ENCODE measurements around the gene FAM131A. TPM values are rescaled to one million over a fixed set of nuclear protein-coding genes. Genes with fewer than 3 reads are reported as not detected.

FAM131A gene
- total RNA-seq, 4 donors from 2014 or later, result 19.1 to 30.8 (median 25.9) TPM

DNA sequence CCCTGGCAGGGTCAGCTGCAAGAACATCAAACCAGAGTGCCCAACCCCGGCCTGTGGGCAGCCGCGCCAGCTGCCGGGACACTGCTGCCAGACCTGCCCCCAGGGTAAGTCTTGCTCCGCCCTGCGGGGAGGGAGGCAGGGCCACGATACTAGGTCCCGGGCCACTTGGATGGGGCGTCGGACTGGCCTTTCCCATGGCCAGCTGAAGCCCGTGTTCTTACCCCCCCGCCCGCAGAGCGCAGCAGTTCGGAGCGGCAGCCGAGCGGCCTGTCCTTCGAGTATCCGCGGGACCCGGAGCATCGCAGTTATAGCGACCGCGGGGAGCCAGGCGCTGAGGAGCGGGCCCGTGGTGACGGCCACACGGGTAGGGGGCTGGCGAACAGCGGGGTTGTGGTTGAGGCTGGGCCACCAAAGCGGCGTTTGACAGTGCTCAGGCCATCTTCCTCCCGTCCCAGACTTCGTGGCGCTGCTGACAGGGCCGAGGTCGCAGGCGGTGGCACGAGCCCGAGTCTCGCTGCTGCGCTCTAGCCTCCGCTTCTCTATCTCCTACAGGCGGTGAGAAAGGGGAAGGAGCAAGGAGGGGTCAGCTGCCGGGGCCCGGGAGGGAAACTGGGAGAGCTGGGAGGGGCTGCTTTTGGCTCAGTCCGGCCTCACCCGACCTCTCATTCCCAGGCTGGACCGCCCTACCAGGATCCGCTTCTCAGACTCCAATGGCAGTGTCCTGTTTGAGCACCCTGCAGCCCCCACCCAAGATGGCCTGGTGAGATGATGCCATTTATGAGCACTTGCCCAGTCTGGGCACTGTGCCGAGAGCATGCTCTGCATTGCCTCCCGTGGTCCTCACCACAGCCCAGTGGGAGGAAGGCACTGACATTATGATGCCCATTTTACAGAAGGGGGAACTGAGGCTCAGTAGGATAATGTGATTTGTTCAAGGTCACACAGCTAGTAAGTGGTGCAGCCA, 44.1 kb downstream of the FAM131A start:
- no peak for ATAC-seq (ENCODE audit: low FRiP score)
- TF ChIP-seq, protein P1, sequence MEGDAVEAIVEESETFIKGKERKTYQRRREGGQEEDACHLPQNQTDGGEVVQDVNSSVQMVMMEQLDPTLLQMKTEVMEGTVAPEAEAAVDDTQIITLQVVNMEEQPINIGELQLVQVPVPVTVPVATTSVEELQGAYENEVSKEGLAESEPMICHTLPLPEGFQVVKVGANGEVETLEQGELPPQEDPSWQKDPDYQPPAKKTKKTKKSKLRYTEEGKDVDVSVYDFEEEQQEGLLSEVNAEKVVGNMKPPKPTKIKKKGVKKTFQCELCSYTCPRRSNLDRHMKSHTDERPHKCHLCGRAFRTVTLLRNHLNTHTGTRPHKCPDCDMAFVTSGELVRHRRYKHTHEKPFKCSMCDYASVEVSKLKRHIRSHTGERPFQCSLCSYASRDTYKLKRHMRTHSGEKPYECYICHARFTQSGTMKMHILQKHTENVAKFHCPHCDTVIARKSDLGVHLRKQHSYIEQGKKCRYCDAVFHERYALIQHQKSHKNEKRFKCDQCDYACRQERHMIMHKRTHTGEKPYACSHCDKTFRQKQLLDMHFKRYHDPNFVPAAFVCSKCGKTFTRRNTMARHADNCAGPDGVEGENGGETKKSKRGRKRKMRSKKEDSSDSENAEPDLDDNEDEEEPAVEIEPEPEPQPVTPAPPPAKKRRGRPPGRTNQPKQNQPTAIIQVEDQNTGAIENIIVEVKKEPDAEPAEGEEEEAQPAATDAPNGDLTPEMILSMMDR (IDR thresholded peaks at IDR 0.05), result no peak
- no peak for DNase-seq (ENCODE audit: low spot score)

DNA sequence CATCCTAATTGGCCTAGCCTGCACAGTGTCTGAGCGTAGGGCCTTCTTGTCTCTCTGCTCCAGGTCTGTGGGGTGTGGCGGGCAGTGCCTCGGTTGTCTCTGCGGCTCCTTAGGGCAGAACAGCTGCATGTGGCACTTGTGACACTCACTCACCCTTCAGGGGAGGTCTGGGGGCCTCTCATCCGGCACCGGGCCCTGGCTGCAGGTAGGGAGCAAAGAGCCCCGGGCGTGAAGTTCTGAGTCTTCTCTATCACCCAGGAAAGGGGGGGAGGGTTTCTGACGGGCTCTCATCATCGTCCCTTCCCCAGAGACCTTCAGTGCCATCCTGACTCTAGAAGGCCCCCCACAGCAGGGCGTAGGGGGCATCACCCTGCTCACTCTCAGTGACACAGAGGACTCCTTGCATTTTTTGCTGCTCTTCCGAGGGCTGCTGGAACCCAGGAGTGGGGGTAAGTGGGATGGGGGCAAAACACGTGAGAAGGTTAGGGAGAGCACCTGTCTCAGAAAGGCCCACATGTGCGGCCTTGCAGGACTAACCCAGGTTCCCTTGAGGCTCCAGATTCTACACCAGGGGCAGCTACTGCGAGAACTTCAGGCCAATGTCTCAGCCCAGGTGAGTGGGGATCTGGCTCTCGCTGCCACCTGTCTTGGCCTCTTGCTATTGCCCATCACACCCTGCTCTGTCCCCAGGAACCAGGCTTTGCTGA, 45.1 kb downstream of the FAM131A start:
- ATAC-seq (ENCODE audit: low FRiP score), result no peak
- TF ChIP-seq, protein P1 (IDR thresholded peaks at IDR 0.05), result no peak
- no peak for DNase-seq (ENCODE audit: low spot score)

- ATAC-seq (ENCODE audit: low FRiP score) (no peak), DNase-seq (ENCODE audit: low spot score) (no peak)
- TF ChIP-seq, protein P1 (IDR thresholded peaks at IDR 0.05), result no peak
Measured at GRCh38 chr3:184383033-184383740, 45.8 kb downstream of the FAM131A start.

GRCh38 chr3:184384342-184384741, 46.9 kb downstream of the FAM131A start:
- DNase-seq (ENCODE audit: low spot score) (no peak), ATAC-seq (ENCODE audit: low FRiP score) (no peak)
- TF ChIP-seq, protein P1 (IDR thresholded peaks at IDR 0.05), result no peak

DNA sequence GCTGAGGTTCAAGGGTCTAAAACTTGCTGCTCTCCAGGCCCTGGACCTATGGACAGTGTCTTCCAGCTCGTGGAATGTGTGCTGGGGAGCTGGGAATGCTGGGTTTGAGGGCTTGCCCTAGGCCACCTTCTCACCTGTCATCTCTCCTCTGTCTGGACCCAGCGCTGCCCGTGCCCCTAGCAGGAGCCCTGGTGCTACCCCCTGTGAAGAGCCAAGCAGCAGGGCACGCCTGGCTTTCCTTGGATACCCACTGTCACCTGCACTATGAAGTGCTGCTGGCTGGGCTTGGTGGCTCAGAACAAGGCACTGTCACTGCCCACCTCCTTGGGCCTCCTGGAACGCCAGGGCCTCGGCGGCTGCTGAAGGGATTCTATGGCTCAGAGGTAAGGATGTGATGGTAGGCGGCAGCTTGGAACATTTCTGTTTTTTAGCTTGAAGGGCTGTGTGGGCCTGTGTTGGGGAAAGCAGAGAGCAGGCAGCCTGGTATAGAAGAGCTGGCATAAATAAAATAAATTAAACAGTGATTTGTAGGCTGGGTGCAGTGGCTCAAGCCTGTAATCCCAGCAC, 47.5 kb downstream of the FAM131A start:
- ATAC-seq (ENCODE audit: low FRiP score) (no peak), DNase-seq (ENCODE audit: low spot score) (no peak)
- TF ChIP-seq, protein P1 (IDR thresholded peaks at IDR 0.05), result no peak

DNA sequence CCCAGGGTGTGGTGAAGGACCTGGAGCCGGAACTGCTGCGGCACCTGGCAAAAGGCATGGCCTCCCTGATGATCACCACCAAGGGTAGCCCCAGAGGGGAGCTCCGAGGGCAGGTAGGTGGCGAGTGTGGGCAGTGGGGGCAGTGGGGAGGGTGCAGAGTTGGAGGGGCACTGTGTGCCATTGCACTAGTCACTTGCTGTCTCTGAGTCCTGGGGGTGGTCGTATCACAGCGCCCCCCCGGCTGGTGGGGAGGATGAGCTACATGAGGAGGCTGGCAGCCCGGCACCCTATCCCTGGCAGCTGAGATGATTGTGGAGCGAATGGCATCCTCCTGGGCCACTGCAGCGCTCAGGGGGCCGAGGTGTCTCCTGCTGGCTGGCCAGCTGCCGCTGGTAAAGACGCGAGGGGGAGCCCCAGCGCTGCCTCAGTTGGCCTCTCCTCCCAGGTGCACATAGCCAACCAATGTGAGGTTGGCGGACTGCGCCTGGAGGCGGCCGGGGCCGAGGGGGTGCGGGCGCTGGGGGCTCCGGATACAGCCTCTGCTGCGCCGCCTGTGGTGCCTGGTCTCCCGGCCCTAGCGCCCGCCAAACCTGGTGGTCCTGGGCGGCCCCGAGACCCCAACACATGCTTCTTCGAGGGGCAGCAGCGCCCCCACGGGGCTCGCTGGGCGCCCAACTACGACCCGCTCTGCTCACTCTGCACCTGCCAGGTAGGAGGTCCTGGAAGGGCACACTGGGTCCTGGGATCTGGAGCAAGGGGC, 48.8 kb downstream of the FAM131A start:
- ATAC-seq (ENCODE audit: low FRiP score) (no peak), DNase-seq (ENCODE audit: low spot score) (no peak)
- TF ChIP-seq, protein P1 (IDR thresholded peaks at IDR 0.05), result no peak

Data from omental fat pad (tissue), 4 donors.